Activated T-cell treated with anti-CD3 and anti-CD28 coated beads for 24 hours (primary cell): ENCODE measurements around the gene B3GAT3.
A peak's percentile ranks its signal among the peaks of the same experiment; 100 is the strongest.
"Not testable (repeated sequence)": the region's sequence is repeated elsewhere in the genome, so short reads cannot be mapped to it uniquely, and the experiment has no call there.

ENCODE experiments used
- DNase-seq: peaks from one replicate; pipeline ENCODE4 v3.0.0-alpha.2; 2020; ENCODE audit warnings: low read depth

B3GAT3 gene

DNA sequence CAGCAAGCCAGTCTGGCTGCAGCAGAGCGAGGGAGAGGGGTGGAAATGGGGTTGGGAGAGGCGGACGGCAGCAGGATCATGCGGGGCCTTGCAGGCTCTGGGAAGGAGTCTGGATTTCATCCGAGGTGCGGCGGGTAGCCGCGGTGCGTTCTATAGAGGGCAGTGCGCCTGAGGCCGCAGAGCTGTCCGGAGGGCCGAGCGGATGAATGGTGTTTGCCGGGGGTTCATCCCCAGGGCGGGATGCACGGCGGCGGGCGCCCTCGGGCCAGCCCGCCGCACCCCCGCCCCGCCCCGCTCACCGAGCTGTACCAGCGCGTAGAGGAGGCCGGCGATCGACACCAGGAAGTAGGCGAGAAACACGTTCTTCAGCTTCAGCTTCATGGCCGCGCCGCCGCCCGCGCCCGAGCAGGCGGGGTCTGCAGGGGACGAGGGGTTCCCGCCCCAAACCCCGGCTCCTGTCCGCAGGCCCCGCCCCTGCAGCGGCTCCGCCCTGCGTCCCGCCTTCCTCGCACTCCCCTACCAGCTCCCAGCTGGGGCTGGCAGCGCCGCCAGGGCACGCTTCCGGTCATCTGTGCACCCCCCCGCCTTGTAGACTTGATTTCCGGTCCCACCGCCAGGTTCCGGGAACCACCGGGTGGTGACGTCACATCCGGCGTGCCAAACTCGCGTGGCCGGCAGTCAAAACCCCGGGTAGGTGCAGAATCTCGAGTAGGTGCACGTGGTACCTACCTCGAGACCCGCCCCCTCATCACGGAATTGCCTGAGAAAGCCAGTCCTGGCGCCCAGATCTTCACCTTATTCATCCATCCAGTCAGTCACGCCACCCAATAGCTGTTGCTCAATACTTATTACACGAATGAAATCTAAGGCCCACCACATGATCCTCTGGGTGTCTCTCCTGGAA, at the start of gene B3GAT3:
Gene B3GAT3, minus strand, starts transcription at position 420 of the 904 bp plus-strand sequence. Its CDS starts 39 bp downstream, at position 381.
- DNase-seq, result peak; percentile 96

DNA sequence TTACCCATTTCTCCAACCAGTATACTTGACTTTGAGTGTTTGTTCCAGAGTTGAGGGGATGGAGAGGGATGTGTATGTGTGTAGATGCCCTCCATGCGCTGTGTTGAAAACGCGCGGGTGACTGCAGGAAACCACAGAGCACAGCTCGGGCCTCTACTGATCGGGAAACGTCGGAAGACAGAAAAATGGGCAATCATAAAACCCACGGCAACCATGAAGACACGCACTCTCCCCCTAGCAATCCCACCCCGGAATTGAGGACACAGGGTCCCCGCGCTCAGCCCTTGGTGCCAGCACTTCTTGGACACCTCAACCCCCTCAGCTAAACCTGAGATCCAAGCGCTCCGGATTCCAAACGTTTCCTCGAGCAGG, 49.4 kb upstream of the B3GAT3 start:
- DNase-seq, result no peak

DNA sequence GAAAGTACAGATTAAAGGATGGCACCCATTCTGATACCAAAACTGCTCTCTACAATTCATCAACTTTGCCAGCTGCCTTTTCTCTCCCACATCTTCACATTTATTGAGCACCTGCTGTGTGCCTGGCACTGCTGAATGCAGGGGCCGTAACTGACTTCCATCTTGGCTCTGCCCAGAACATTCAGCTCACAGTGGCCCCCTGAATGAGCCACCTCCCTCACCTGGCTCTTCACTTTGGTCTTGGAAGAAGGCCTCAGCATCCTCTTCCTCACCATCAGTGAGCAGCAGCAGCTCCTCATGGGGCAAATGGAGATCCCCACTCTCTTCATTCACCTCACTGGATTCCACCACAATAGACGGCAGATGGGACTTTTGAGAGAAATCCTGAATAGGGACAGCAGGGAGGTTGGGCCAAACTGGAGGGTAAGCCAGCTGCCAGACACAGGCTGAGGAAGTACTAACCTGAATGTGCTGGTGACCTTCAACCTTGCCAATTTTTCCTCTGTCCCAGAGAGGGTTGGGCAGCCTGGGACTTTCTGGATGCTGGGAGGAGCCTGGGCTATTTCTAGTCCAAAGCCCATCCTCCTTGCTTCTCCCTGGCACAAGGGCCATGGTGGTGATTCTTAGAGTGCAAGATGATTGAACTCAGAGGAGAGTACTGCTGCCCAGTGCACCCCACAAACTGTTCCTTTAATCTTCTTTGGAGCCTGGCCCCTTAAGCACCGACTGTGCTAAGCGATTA, 47.8 kb upstream of the B3GAT3 start:
- DNase-seq, result no peak

GRCh38 chr11:62667460-62667859, 45.7 kb upstream of the B3GAT3 start:
- DNase-seq, result no peak

- DNase-seq, result no peak
These were observed 44.6 kb upstream of the B3GAT3 start for GRCh38 chr11:62666259-62666926.

GRCh38 chr11:62665599-62666258, 43.9 kb upstream of the B3GAT3 start:
- peak; percentile 61 for DNase-seq

DNA sequence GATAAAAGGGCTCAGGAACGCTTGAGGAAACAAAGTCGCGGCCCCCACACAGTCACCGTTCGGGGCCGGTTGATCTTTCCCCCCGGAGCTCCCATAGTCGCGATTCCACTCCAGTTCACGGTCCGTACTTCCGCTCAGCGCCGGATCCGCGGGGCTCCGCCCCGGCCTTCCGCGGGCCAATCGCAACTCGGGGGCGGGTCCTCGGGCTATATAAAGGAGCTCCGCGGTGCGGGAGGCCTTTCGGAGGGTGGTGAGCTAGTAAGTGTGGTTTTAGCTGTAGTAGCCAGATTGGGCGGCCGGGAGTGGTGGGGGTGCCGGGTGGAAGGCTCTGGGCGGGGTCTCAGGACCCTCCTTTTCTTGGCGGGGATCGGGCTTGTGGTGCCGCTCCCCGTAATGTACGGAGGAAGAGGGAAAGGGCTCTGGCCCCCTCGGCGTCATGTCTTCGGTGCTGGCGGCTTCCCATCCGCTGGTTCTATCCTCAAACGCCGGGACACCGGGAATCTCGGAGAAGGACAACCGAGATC, 43.4 kb upstream of the B3GAT3 start, which contains the start of the genes C11orf98 and CSKMT:
Gene C11orf98, minus strand, starts transcription at position 136 of the 524 bp plus-strand sequence. Its CDS starts 41 bp downstream, at position 95.
Gene CSKMT, plus strand, starts transcription at position 238 of the 524 bp plus-strand sequence. CDS start 568 bp downstream, outside the sequence.
- peak; percentile 95 for DNase-seq

DNA sequence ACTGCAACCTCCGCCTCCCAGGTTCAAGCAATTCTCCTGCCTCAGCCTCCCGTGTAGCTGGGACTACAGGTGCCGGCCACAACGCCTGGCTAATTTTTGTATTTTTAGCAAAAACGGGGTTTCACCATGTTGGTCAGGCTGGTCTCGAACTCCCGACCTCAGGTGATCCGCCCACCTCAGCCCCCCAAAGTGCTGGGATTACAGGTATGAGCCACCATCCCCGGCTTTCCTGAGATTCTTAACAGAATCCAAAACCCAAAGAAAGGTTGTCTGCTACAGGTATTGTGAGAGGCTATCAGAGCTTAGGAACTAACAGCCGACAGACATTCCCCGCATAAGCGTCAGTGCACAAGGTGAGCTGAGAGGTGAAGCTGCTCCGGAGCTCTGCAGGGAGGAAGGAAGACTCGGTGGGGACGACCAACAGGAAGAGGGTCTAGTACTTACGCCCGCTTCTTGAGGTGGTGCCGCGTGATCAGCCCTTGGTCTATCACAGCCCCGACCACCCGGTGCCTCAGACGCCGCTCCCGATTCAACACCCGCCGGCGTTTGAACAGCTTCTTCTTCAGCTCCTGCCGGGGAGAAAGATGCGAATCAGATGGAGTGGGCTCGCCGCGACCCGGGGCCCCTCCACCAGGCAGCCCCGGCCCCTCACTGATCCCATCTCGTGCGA, 42.8 kb upstream of the B3GAT3 start:
- DNase-seq, result peak; percentile 44

- DNase-seq, result no peak
These were observed 35.1 kb upstream of the B3GAT3 start for GRCh38 chr11:62656796-62657429.

DNA sequence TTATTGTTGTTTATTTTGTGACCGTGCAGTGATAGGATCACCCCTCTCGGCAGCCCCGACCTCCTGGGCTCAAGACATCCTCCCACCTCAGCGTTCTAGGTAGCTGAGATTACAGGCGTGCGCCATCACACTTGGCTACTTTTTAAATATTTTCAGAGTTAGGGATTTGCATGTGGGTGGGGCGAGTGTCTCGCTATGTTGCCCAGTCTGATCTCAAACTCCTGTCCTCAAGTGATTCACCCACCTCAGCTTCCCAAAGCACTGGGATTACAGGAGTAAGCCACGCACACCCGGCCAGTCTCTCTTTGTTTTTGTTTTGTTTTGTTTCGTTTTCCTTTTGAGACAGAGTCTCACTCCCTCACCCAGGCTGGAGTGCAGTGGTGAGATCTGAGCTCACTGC, 32.5 kb upstream of the B3GAT3 start:
- DNase-seq, result no peak

- DNase-seq, result no peak
These were observed 30.6 kb upstream of the B3GAT3 start for GRCh38 chr11:62652161-62653006.

- not testable (repeated sequence) for DNase-seq
These were observed 28.5 kb upstream of the B3GAT3 start for GRCh38 chr11:62650283-62650682.

DNA sequence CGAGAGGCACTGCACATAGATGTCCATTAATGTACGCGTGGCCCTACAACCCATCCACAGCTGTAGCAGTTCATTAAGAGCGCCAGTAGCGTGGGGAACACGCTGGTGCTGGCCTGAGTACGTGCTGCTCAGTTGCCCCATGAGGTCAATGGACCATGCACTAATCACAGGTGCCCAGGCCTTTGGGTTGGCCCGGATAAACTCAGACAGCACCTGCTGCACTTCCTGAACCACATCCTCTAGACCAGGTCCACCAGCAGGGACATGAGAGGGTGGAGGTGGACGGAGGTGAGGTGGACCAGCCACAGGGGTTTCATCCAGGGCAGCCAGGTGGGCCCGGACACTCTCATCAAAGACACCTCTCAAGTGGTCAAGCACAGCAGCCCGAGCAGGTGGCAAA, 27.7 kb upstream of the B3GAT3 start:
- no peak for DNase-seq

- DNase-seq, result no peak
These were observed 27.2 kb upstream of the B3GAT3 start for GRCh38 chr11:62648967-62649364.

- DNase-seq, result no peak
These were observed 26.6 kb upstream of the B3GAT3 start for GRCh38 chr11:62648185-62648966.

DNA sequence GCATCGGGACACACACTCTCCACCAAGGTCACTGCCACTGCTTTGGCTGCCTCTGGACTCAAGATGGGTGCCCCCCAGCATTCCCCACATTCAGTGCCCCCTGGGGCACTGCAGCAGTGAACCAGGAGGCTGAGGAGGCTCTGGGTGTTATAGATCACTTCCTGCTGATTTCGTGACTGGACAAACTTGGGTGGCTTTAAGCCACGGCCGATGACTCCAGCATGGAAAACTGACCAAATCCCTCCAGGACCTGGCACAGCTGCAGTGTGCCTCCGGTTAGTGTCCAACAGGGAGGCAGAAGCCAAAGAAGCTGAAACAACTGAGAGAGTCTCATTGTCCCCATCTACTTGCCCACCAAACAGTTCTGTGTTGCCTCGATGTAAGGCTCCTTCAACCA, 25.8 kb upstream of the B3GAT3 start:
- DNase-seq, result no peak

GRCh38 chr11:62646825-62647608, 25.2 kb upstream of the B3GAT3 start:
- no peak for DNase-seq
